ENCODE data around the gene SOX13. TPM values are rescaled to one million over a fixed set of nuclear protein-coding genes. Genes with fewer than 3 reads are reported as not detected.

SOX13 gene
- total RNA-seq, 4 donors from 2014 or later: 13.3 to 25.6 (median 21.7) TPM

DNA sequence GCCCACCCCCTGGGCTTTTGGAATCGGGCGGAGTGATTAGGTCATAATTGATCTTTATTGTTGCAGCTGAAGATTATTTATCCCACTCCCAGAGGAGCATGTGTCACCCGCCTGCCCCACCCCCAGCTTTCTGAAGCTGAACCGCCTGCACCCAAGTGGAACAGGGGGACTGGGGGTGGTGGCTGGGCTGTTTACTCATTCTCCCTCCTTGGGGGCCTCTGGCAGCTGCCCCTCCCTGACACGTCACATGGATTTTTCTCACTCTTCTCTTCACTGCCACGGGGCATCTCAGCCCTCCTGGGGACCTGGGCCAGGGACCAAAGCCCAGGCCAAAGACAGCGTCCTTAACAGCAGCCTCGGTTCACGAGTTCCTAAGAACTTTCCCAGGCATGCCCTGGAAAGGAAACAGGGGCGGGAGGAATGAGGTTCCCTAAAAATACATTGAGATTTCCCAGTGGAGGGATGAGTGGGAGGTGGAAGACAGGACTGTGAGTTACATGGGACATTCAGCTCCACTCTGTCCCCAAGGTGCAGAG is 31.6 kb upstream of the SOX13 start:
- no peaks in the 10 kb centered on the region for H3K36me3 ChIP-seq
- no peak for DNase-seq (ENCODE audit: extremely low spot score)
- no peak overlapping the region for H3K4me3 ChIP-seq
- H3K9me3 ChIP-seq: no peaks in the 10 kb centered on the region
- H3K27ac ChIP-seq (replicated peaks in 1 of 4): peak overlapping the region; percentile 62 to 74 (median 64)
- intact Hi-C loops (cut with DNase I): no loop called here
- peaks cover 13 to 43% (median 23%) of the 10 kb centered on the region in 4 donors for H3K4me1 ChIP-seq
- no peaks in the 10 kb centered on the region for H3K27me3 ChIP-seq
- TF ChIP-seq POLR2AphosphoS5 (IDR thresholded peaks at IDR 0.05): no peak
- TF ChIP-seq, protein P1, sequence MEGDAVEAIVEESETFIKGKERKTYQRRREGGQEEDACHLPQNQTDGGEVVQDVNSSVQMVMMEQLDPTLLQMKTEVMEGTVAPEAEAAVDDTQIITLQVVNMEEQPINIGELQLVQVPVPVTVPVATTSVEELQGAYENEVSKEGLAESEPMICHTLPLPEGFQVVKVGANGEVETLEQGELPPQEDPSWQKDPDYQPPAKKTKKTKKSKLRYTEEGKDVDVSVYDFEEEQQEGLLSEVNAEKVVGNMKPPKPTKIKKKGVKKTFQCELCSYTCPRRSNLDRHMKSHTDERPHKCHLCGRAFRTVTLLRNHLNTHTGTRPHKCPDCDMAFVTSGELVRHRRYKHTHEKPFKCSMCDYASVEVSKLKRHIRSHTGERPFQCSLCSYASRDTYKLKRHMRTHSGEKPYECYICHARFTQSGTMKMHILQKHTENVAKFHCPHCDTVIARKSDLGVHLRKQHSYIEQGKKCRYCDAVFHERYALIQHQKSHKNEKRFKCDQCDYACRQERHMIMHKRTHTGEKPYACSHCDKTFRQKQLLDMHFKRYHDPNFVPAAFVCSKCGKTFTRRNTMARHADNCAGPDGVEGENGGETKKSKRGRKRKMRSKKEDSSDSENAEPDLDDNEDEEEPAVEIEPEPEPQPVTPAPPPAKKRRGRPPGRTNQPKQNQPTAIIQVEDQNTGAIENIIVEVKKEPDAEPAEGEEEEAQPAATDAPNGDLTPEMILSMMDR (IDR thresholded peaks at IDR 0.05): no peak
- no peak for TF ChIP-seq EP300 (IDR thresholded peaks at IDR 0.05)
- no peak for TF ChIP-seq POLR2A (IDR thresholded peaks at IDR 0.05; ENCODE audit: low read depth)
- 47% methylated on average over 10 of the region's 10 CpGs for whole genome bisulfite sequencing

DNA sequence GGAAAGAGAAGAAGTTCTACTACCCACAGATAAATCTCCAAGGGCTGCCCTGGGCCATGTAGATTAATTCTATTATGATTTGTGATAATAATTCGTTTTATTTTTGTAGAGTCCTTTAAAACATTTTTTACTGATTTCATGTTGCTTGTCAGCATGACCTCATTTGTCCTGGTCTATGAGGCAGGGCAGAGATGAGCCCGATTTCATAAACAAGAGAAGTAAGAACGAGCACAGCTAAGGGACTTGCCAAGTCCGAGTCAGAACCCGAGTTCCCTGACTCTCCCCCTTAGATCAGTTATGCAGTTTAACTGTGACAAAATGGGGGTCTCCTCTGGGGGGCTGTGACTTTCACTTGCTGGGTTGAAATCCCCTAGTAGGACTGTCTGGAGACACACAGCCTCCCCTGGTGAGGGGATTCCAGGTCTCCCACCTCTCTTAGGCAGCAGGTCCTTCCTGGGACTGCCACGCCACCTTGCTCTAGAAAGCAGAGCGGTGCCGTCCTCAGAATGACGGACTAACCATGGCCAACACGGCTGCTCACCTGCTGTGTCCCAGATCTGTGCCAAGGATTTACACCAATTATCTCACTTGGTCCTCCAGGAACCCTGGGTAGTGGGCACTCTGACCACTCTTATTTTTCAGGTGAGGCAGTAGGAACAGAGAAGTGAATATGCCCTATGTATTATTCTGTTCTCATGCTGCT is 31.0 kb upstream of the SOX13 start:
- TF ChIP-seq POLR2A (IDR thresholded peaks at IDR 0.05; ENCODE audit: low read depth) (no peak), POLR2AphosphoS5 (IDR thresholded peaks at IDR 0.05) (no peak), EP300 (IDR thresholded peaks at IDR 0.05) (no peak)
- TF ChIP-seq, protein P1 (IDR thresholded peaks at IDR 0.05): no peak

GRCh38 chr1:204042516-204042915 is 30.4 kb upstream of the SOX13 start:
- Histone ChIP-seq H3K4me3 (no peak overlapping the region), H3K27ac (replicated peaks in 1 of 4) (peak overlapping the region; percentile 62 to 74 (median 63)), H3K4me1 (peaks cover 13 to 43% (median 23%) of the 10 kb centered on the region in 4 donors), H3K27me3 (no peaks in the 10 kb centered on the region), H3K9me3 (no peaks in the 10 kb centered on the region), H3K36me3 (no peaks in the 10 kb centered on the region)
- DNase-seq (ENCODE audit: extremely low spot score): no peak
- 93% methylated on average over 2 of the region's 2 CpGs for WGBS
- TF ChIP-seq POLR2AphosphoS5 (IDR thresholded peaks at IDR 0.05) (no peak), POLR2A (IDR thresholded peaks at IDR 0.05; ENCODE audit: low read depth) (no peak), EP300 (IDR thresholded peaks at IDR 0.05) (no peak)
- TF ChIP-seq, protein P1 (IDR thresholded peaks at IDR 0.05): no peak
- intact Hi-C loops (cut with DNase I): no loop called here

More for the DNA sequence above, 31.0 kb upstream of the SOX13 start:
- intact Hi-C loops (cut with DNase I): no loop called here
- H3K36me3 ChIP-seq: no peaks in the 10 kb centered on the region
- WGBS: 38% methylated on average over 5 of the region's 10 CpGs
- DNase-seq (ENCODE audit: extremely low spot score): no peak
- H3K4me3 ChIP-seq: no peak overlapping the region
- H3K9me3 ChIP-seq: no peaks in the 10 kb centered on the region
- H3K27me3 ChIP-seq: no peaks in the 10 kb centered on the region
- H3K4me1 ChIP-seq: peaks cover 13 to 43% (median 23%) of the 10 kb centered on the region in 4 donors
- peak overlapping the region; percentile 62 to 74 (median 64) for H3K27ac ChIP-seq (replicated peaks in 1 of 4)

DNA sequence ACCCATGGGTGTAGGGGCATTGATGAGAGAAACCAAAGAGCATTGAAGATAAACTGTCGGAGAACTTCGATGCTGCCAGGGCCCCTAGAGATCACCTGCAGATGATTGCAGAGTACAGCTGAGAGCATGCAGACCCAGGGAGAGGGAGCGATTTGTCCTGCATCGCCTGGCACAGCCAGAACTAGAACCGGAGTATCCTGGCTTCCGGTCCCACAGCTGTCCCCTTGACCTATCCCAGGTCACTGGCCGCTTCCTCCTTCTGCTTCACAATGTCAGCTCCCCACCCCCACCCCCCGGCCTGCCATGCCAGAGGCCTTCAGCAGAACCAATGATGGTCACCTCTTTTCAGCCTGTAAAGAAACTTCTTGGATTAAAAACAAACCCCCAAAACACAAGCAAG is 29.2 kb upstream of the SOX13 start:
- WGBS: 97% methylated on average over 6 of the region's 8 CpGs
- intact Hi-C loops (cut with DNase I): no loop called here
- Histone ChIP-seq H3K36me3 (no peaks in the 10 kb centered on the region), H3K4me1 (peaks cover 13 to 43% (median 23%) of the 10 kb centered on the region in 4 donors), H3K4me3 (no peak overlapping the region), H3K9me3 (no peaks in the 10 kb centered on the region), H3K27me3 (no peaks in the 10 kb centered on the region), H3K27ac (replicated peaks in 1 of 4) (no peak overlapping the region)
- TF ChIP-seq, protein P1 (IDR thresholded peaks at IDR 0.05): no peak
- no peak for TF ChIP-seq POLR2AphosphoS5 (IDR thresholded peaks at IDR 0.05)
- TF ChIP-seq POLR2A (IDR thresholded peaks at IDR 0.05; ENCODE audit: low read depth): no peak
- no peak for TF ChIP-seq EP300 (IDR thresholded peaks at IDR 0.05)
- no peak for DNase-seq (ENCODE audit: extremely low spot score)

Measured in esophagus muscularis mucosa (tissue), 4 donors.